GM12874 (cell line): Measurements from ENCODE around the gene ZHX3.

Experiments used
- TF ChIP-seq, protein P1 (sequence below): IDR thresholded peaks from 2 replicates; pipeline ENCODE4 v1.5.1; 2011; ENCODE audit warnings: low read depth, mild to moderate bottlenecking, control low read depth, low read length, moderate library complexity; ENCODE audit not compliant: insufficient read depth

Gene ZHX3

DNA sequence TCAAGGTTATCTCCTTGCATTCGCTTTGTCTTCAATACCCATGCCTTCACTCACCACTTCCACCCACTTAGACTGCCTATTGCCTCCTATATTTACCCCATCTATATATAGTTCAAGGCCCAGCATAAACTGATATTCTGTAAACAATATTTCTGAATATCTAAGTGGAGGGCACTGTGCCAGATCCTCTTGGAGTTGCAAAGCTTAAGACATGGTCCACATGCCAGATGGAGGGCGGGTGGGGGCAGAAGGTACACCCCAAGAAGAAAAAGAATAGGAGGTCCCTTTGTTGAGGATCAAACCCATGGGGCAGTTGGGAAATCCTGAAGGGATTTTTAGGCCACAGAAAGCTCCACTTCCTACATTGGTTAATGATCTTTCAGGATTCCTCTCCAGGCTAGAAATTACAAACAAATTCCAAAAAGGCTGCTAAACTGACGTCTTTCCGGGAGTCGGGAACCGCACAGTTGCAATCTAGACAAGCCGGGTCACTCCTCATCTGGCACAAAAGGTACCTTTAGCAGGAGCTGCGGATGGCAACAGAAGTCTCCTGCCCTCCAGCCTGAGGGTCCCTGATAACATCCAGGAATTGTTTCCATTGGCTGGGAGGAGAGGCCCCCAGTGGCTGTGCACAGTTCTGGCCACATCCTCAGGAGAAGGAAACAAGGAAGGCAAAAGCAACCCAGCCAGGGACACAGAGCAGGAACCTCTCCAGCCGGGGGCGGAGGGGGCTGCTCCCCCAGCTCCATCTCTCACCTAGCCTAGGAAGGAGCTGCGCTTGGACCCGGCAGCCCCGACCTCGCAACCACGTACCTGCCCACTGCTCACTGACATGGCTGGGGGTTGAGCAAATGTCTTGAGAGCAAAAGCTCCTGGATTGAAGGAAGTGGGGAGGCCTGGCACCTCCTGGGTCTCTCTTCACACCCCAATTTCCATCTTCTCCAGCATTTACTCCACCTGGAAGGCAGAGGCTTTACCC, 17.2 kb upstream of the ZHX3 start:
- TF ChIP-seq, protein P1, sequence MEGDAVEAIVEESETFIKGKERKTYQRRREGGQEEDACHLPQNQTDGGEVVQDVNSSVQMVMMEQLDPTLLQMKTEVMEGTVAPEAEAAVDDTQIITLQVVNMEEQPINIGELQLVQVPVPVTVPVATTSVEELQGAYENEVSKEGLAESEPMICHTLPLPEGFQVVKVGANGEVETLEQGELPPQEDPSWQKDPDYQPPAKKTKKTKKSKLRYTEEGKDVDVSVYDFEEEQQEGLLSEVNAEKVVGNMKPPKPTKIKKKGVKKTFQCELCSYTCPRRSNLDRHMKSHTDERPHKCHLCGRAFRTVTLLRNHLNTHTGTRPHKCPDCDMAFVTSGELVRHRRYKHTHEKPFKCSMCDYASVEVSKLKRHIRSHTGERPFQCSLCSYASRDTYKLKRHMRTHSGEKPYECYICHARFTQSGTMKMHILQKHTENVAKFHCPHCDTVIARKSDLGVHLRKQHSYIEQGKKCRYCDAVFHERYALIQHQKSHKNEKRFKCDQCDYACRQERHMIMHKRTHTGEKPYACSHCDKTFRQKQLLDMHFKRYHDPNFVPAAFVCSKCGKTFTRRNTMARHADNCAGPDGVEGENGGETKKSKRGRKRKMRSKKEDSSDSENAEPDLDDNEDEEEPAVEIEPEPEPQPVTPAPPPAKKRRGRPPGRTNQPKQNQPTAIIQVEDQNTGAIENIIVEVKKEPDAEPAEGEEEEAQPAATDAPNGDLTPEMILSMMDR, result no peak

DNA sequence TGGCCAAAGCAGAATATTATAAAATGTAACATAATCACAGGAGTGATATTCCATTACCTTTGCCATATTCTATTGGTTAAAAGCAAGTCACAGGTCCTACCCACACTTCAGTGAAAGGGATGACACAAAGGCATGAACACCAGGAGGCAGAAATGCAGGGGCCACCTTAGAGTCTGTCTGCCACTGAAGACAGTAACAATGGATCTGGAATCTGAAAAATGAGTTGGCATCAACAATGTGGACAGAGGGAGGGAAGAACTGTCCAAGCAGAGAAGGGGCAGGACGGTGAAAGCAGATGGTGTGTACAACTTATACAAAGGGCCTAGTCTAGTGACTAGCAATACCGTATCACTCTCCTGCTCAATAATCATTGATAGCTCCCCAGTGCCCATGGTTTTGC, 16.5 kb upstream of the ZHX3 start:
- TF ChIP-seq, protein P1, result no peak

DNA sequence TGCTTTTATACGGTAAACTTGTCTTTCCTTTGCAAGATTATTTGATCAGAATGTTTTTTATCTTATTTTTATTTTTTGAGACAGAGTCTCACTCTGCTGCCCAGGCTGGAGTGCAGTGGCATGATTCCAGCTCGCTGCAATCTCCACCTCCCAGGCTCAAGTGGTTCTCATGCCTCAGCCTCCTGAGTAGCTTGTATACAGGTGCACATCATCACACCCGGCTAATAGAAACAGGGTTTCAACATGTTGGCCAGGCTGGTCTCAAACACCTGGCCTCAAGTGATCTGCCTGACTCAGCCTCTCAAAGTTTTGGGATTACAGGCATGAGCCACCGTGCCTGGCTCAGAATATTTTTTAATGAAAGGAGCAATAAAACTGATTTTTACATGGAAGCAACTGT, 14.2 kb upstream of the ZHX3 start:
- TF ChIP-seq, protein P1, result no peak

DNA sequence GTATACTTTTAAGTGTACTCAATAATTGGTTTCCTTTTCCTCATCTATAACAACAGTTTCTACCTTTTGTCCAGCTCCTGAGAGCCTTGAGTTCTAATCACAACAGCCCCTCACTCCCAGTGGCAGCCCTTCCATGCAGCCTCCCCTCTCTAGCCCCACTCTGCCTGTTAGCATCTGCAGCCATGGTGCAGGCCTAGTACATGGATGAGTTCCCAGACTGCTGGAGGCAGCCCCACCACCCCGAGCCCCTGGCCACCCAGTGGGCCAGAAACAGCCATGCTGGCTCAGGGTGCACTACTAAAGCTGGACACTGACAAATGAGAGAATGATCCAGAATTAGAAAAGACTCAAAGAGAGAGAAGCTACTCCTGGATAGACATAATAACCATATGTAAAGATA, 13.4 kb upstream of the ZHX3 start:
- TF ChIP-seq, protein P1, result no peak

DNA sequence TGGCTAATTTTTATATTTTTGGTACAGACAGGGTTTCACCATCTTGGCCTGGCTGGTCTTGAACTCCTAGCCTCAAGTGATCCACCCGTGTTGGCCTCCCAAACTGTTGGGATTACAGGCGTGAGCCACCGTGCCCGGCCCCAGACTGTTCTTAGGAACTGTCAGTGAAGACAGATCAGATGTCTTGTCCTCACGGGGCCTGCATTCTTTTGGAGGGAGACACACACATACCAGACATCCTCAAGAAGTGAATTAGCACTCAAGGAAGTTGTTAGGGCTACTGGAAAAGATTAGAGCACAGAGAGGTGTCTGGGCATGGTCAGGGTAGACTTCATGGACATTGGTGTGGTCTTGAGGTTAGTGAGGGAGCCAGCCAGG, 12.8 kb upstream of the ZHX3 start:
- TF ChIP-seq, protein P1, result no peak

DNA sequence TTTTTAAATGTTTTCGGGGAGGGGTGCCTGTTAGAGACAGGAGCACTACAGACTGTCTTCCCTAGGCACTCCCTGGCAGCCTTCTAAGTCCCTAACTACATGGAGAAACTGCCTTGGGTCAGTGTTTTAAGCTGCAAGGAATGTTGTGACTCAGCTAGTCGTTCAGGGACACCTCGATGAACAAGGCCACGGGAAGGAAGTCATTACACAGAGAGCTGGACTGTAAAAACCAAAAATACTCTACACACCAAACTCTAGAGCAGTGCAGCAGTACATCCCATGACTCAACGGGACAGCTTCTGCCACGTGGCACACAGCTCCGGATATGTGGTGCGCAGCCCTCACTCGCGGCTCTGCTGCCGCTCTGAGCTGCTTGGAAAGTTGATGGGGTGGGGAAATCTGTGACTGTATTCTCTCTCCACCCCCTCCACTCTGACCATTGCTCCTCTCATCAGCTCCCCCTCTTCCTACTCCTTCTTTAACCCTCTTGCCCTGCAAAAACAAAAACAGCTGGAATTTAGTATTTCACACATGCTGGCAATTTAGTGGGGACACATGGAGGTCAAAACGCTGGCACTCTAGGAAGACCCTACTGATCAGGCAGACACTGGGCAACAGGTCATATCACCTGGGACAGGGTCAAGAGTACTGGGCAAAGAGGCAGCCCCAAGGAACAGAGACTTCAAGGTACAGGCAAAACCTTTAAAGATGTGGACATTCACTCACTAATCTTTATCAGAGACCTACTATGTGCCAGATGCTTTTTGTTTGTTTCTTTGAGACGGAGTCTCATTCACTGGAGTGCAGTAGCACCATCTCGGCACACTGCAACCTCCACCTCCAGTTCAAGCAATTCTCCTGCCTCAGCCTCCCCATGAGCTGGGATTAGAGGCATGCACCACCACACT, 12.2 kb upstream of the ZHX3 start:
- TF ChIP-seq, protein P1, result no peak

DNA sequence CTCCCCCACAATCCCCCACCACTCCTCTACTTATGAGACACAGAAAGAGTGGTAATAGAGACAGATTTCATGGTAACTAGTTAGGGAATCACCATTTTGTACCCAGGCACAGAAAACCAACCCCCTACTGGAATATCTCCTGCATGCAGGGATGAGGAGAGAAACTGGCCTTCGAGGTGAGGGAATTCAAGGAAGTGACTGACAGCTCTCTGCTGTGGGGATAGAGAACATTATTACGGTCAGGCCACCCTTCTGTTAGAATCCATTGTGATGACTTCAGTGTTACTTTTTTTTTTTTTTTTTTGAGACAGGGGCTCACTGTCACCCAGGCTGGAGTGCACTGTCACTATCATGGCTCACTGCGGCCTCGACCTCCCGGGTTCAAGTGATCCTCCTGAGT, 9.6 kb upstream of the ZHX3 start:
- TF ChIP-seq, protein P1, result no peak
